ENCODE results near the gene RIMKLA.
A peak's percentile ranks its signal among the peaks of the same experiment; 100 is the strongest.

Gene RIMKLA

GRCh38 chr1:42430286-42431135 is 49.9 kb downstream of the RIMKLA start:
- no peak for ATAC-seq
- no peak for DNase-seq

GRCh38 chr1:42431514-42431913 is 50.9 kb downstream of the RIMKLA start:
- ATAC-seq = no peak

GRCh38 chr1:42432714-42433113 is 52.1 kb downstream of the RIMKLA start:
- ATAC-seq = no peak
- no peak for DNase-seq

More at GRCh38 chr1:42431514-42431913, 50.9 kb downstream of the RIMKLA start:
- no peak for DNase-seq

GRCh38 chr1:42433369-42433768 is 52.8 kb downstream of the RIMKLA start:
- ATAC-seq = no peak
- DNase-seq = no peak

- no peak for ATAC-seq
- no peak for DNase-seq
These were observed 53.7 kb downstream of the RIMKLA start for GRCh38 chr1:42434340-42434739.

GRCh38 chr1:42439940-42440339 is 59.3 kb downstream of the RIMKLA start:
- DNase-seq = no peak

GRCh38 chr1:42442662-42443061 is 62.1 kb downstream of the RIMKLA start:
- DNase-seq (no peak), ATAC-seq (no peak)

More at GRCh38 chr1:42439940-42440339, 59.3 kb downstream of the RIMKLA start:
- no peak for ATAC-seq

GRCh38 chr1:42449256-42449655 is 68.7 kb downstream of the RIMKLA start:
- DNase-seq (no peak), ATAC-seq (no peak)

- DNase-seq = no peak
- ATAC-seq = no peak
These were observed 69.5 kb downstream of the RIMKLA start for GRCh38 chr1:42450061-42450460.

- no peak for ATAC-seq
- DNase-seq = no peak
These were observed 72.8 kb downstream of the RIMKLA start for GRCh38 chr1:42453386-42453785.

GRCh38 chr1:42454403-42454802 is 73.8 kb downstream of the RIMKLA start:
- ATAC-seq (no peak), DNase-seq (no peak)

GRCh38 chr1:42456010-42456753 is 75.6 kb downstream of the RIMKLA start, which contains the start of the genes PPCS and ZMYND12:
Gene PPCS, plus strand, starts transcription at chr1:42456543. Its CDS starts 23 bp downstream, at chr1:42456566.
Gene ZMYND12, minus strand, starts transcription at chr1:42456022. Its CDS starts 25 bp downstream, at chr1:42455997.
- DNase-seq (peak; percentile 94), ATAC-seq (peak; percentile 93)

- DNase-seq (peak; percentile 65), ATAC-seq (peak; percentile 58)
These were observed 76.1 kb downstream of the RIMKLA start for GRCh38 chr1:42456754-42457089.

GRCh38 chr1:42461196-42461595 is 80.6 kb downstream of the RIMKLA start:
- ATAC-seq (no peak), DNase-seq (no peak)

GRCh38 chr1:42462828-42463763 is 82.5 kb downstream of the RIMKLA start, which contains the start of gene CCDC30:
Gene CCDC30, plus strand, starts transcription at chr1:42463286. Its CDS starts 17,266 bp downstream, at chr1:42480552.
- peak; percentile 92 for DNase-seq
- peak; percentile 100 for ATAC-seq

- ATAC-seq (no peak), DNase-seq (no peak)
These were observed 83.3 kb downstream of the RIMKLA start for GRCh38 chr1:42463921-42464320.

- no peak for DNase-seq
- ATAC-seq = no peak
These were observed 85.4 kb downstream of the RIMKLA start for GRCh38 chr1:42466030-42466429.

- DNase-seq = no peak
- ATAC-seq = no peak
These were observed 89.1 kb downstream of the RIMKLA start for GRCh38 chr1:42469727-42470126.
